ENCODE data around the gene KRT1.

GRCh38 chr12:52667931-52668330, 12.3 kb downstream of the KRT1 start:
- no peak for TF ChIP-seq CTCF (IDR thresholded peaks at IDR 0.05; ENCODE audit: low read length)
- no peak for TF ChIP-seq EZH2phosphoT487 (IDR thresholded peaks at IDR 0.05; ENCODE audit: low read length)
- no peak for TF ChIP-seq EZH2 (optimal IDR thresholded peaks at IDR 0.05; ENCODE audit: low read depth, low read length)
